ENCODE measurements around the gene CRYBB1.

CRYBB1 gene

GRCh38 chr22:26581633-26582168 is 36.1 kb downstream of the CRYBB1 start:
- TF ChIP-seq CTCF (IDR thresholded peaks at IDR 0.05; ENCODE audit: low read depth, low read length) = no peak
- no peak for DNase-seq (ENCODE audit: extremely low read depth, low read depth)

GRCh38 chr22:26581026-26581425 is 36.8 kb downstream of the CRYBB1 start:
- no peak for DNase-seq (ENCODE audit: extremely low read depth, low read depth)
- TF ChIP-seq CTCF (IDR thresholded peaks at IDR 0.05; ENCODE audit: low read depth, low read length) = no peak

GRCh38 chr22:26580240-26580962 is 37.4 kb downstream of the CRYBB1 start:
- TF ChIP-seq CTCF (IDR thresholded peaks at IDR 0.05; ENCODE audit: low read depth, low read length) = no peak
- DNase-seq (ENCODE audit: extremely low read depth, low read depth) = no peak

GRCh38 chr22:26579331-26579886 is 38.4 kb downstream of the CRYBB1 start:
- DNase-seq (ENCODE audit: extremely low read depth, low read depth) = no peak
- no peak for TF ChIP-seq CTCF (IDR thresholded peaks at IDR 0.05; ENCODE audit: low read depth, low read length)

- no peak for TF ChIP-seq CTCF (IDR thresholded peaks at IDR 0.05; ENCODE audit: low read depth, low read length)
- no peak for DNase-seq (ENCODE audit: extremely low read depth, low read depth)
These were observed 40.7 kb downstream of the CRYBB1 start for GRCh38 chr22:26577081-26577480.

GRCh38 chr22:26576026-26576680 is 41.7 kb downstream of the CRYBB1 start:
- TF ChIP-seq CTCF (IDR thresholded peaks at IDR 0.05; ENCODE audit: low read depth, low read length) = no peak
- no peak for DNase-seq (ENCODE audit: extremely low read depth, low read depth)

Measured in AG09319 (cell line).